Measurements from ENCODE around the gene COL9A3.

COL9A3 gene

DNA sequence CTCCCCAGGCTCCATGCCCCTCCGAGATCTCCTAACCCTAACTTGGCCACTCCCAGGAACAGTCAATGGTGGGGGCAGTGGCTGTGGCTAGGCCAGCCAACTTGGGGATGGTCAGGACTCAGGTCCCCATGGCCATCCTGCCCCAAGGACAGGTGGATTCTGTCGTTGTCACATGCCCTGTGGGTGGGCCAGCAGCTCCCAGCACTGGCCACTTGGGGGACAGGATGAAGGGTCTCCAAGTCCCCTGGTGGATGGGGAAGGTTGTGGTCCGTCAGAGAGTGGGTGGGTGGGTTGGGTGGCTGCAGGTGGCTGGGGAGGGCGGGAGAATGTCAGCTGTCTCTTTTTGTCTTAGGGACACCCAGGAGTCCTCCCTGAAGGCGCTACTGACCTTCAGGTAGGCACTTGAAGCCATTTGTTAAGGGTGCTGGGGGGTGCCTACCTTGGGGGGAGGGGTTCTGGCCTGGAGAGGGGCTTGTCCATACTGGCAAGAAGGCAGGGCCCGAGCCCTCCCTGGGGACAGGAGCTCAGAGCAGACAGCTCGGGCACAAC is 5.5 kb downstream of the COL9A3 start:
- H3K36me3 ChIP-seq (ENCODE audit: control insufficient read depth, insufficient read depth, low read length) = no peaks in the 10 kb centered on the region
- H3K9me3 ChIP-seq (ENCODE audit: control insufficient read depth, low read length) = no peaks in the 10 kb centered on the region
- H3K4me2 ChIP-seq (ENCODE audit: low read length) = no peak overlapping the region
- H3K9ac ChIP-seq = no peak overlapping the region
- H3K27me3 ChIP-seq (ENCODE audit: control insufficient read depth, insufficient read depth, low read length) = no peaks in the 10 kb centered on the region
- no peak overlapping the region for H2AFZ ChIP-seq
- TF ChIP-seq, protein P1, sequence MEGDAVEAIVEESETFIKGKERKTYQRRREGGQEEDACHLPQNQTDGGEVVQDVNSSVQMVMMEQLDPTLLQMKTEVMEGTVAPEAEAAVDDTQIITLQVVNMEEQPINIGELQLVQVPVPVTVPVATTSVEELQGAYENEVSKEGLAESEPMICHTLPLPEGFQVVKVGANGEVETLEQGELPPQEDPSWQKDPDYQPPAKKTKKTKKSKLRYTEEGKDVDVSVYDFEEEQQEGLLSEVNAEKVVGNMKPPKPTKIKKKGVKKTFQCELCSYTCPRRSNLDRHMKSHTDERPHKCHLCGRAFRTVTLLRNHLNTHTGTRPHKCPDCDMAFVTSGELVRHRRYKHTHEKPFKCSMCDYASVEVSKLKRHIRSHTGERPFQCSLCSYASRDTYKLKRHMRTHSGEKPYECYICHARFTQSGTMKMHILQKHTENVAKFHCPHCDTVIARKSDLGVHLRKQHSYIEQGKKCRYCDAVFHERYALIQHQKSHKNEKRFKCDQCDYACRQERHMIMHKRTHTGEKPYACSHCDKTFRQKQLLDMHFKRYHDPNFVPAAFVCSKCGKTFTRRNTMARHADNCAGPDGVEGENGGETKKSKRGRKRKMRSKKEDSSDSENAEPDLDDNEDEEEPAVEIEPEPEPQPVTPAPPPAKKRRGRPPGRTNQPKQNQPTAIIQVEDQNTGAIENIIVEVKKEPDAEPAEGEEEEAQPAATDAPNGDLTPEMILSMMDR (IDR thresholded peaks at IDR 0.05) = no peak
- peaks cover 9% of the 10 kb centered on the region for H3K4me1 ChIP-seq
- no peaks in the 10 kb centered on the region for H3K79me2 ChIP-seq
- H3K4me3 ChIP-seq (ENCODE audit: low read depth, low read length) = no peak overlapping the region
- H3K27ac ChIP-seq = no peak overlapping the region

DNA sequence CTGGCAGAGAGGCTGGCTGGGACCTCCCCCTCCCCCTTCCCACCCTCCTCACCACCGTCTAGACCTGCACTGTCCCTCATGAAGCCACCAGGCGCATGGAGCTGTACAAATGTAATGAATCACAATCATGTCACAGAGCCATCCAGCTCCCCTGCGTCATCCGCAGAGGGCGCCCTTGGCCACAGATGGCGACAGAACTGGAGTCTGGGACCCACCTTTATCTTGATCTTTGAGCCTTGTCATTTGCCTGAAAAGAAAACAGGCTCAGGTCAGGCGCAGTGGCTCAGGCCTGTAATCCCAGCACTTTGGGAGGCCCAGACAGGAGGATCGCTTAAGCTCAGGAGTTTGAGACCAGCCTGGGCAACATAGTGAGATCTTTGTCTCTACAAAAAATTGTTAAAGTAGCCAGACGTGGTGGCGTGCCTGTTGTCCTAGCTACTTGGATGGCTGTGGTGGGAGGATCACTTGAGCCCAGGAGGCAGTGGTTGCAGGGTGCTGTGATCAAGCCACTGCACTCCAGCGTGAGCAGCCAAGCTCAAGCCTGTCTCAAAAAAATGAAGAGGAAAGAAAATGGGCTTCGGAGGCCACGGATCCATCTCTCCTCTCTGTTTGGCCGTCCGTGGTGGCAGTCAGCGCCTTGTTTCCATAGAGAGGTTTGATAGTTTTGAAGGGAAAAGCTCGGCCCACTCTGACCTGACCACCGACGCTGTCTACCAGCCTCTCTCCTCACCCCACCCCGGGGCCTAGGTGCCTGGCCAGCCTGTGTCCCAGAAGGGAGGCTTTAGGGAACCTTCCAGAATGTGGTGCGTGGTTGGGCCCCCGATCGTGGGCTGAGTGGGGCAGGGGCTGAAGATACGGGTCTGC is 6.2 kb downstream of the COL9A3 start:
- Histone ChIP-seq H3K4me2 (ENCODE audit: low read length) (no peak overlapping the region), H3K79me2 (no peaks in the 10 kb centered on the region), H3K27ac (no peak overlapping the region), H3K4me1 (peaks cover 8% of the 10 kb centered on the region), H3K27me3 (ENCODE audit: control insufficient read depth, insufficient read depth, low read length) (no peaks in the 10 kb centered on the region), H3K4me3 (ENCODE audit: low read depth, low read length) (no peak overlapping the region), H2AFZ (no peak overlapping the region), H3K9ac (no peak overlapping the region), H3K9me3 (ENCODE audit: control insufficient read depth, low read length) (no peaks in the 10 kb centered on the region), H3K36me3 (ENCODE audit: control insufficient read depth, insufficient read depth, low read length) (no peaks in the 10 kb centered on the region)
- TF ChIP-seq, protein P1 (IDR thresholded peaks at IDR 0.05) = no peak

DNA sequence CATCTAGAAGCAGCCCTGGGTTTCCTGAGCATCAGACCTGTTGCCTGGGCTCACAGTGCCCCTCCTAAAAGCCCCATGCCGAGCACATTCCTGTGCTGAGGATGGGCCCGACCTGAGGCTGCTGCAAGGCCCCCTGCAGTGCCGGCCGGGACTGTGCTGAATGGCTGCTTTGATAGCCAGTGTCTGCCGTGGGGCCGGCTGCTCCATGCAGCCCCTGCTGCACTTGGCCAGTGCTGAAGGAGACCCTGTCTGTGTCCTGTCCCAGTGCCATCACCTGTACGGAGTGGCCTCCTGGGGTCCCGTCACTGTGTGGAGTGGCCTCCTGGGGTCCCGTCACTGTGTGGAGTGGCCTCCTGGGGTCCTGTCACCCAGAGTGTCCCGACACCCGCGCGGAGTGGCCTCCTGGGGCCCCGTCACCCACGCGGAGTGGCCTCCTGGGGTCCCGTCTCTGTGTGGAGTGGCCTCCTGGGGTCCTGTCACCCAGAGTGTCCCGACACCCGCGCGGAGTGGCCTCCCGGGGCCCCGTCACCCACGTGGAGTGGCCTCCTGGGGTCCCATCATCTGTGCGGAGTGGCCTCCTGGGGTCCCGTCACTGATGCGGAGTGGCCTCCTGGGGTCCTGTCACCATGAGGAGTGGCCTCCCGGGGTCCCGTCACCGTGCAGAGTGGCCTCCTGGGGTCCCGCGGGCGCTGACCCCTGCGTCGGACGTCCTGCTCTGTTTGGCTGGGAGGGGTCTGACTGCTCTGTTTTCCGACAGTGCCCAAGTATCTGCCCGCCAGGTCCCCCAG is 7.0 kb downstream of the COL9A3 start:
- H3K4me3 ChIP-seq (ENCODE audit: low read depth, low read length) = no peak overlapping the region
- H3K4me2 ChIP-seq (ENCODE audit: low read length) = no peak overlapping the region
- H3K27me3 ChIP-seq (ENCODE audit: control insufficient read depth, insufficient read depth, low read length) = no peaks in the 10 kb centered on the region
- H3K9me3 ChIP-seq (ENCODE audit: control insufficient read depth, low read length) = no peaks in the 10 kb centered on the region
- no peak overlapping the region for H3K27ac ChIP-seq
- no peaks in the 10 kb centered on the region for H3K36me3 ChIP-seq (ENCODE audit: control insufficient read depth, insufficient read depth, low read length)
- H3K9ac ChIP-seq = no peak overlapping the region
- TF ChIP-seq, protein P1 (IDR thresholded peaks at IDR 0.05) = no peak
- H3K79me2 ChIP-seq = no peaks in the 10 kb centered on the region
- no peaks in the 10 kb centered on the region for H3K4me1 ChIP-seq
- H2AFZ ChIP-seq = no peak overlapping the region

DNA sequence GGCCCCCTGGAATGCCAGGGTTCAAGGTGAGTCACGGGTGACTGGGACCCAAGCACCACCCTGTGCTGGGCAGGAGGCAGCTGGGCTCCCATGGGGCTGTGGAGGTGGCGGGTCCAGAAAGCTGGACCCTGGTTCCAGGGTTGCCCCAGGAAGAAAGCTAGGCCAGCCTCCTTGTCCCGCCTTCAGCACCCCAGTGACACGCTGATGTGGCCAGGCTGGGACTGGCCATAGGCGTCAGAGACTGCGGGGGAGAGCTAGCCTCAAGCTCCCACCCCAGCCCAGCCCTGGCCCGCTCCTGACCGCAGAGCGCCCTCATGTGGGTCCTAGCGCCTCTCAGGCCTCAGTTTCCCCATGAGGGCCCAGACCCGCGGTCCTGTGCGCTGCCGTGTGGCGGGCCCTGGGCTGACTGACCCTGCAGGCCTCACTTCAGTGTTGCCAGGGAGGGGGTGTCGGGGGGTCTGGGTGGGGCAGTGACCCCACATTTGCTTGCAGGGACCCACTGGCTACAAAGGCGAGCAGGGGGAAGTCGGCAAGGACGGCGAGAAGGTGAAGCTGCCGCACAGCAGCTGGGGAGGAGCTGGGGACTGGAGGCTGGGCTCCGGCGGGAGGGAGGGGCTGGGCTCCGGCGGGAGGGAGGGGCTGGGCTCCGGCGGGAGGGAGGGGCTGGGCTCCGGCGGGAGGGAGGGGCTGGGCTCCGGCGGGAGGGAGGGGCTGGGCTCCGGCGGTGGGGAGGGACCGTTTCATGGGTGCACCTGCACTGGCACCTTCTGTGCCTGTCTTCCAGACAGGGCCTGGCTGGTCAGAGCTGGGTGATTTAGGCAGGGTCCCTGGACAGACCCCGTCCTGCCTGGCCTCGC is 7.9 kb downstream of the COL9A3 start:
- Histone ChIP-seq H3K27me3 (ENCODE audit: control insufficient read depth, insufficient read depth, low read length) (no peaks in the 10 kb centered on the region), H3K27ac (no peak overlapping the region), H3K79me2 (no peaks in the 10 kb centered on the region), H3K4me3 (ENCODE audit: low read depth, low read length) (peak overlapping the region; percentile 43), H2AFZ (peak overlapping the region; percentile 50), H3K9ac (no peak overlapping the region), H3K4me1 (no peaks in the 10 kb centered on the region), H3K9me3 (ENCODE audit: control insufficient read depth, low read length) (no peaks in the 10 kb centered on the region), H3K4me2 (ENCODE audit: low read length) (peak overlapping the region; percentile 61), H3K36me3 (ENCODE audit: control insufficient read depth, insufficient read depth, low read length) (no peaks in the 10 kb centered on the region)
- TF ChIP-seq, protein P1 (IDR thresholded peaks at IDR 0.05) = no peak

Data from parathyroid adenoma (tissue), 2 donors.